Vagina (tissue), 2 donors: ENCODE measurements around the gene PSMG2. TPM values are rescaled to one million over a fixed set of nuclear protein-coding genes. Genes with fewer than 3 reads are reported as not detected.
"Not testable (repeated sequence)": the region's sequence is repeated elsewhere in the genome, so short reads cannot be mapped to it uniquely, and the experiment has no call there.

Experiments used
- DNase-seq, 2 donors: peaks; one replicate each; pipeline ENCODE4 v3.0.0-alpha.2; 2017; ENCODE audit errors: extremely low spot score in 2 of 2
- H3K27ac ChIP-seq: fragments of 200-600 bp; sonication (generic); one replicate; pipeline ENCODE4 v1.5.1; 2019
- H3K27me3 ChIP-seq: fragments of 200-600 bp; sonication (generic); one replicate; pipeline ENCODE4 v1.5.1; 2019
- H3K36me3 ChIP-seq, 2 donors: fragments of 200-600 bp; sonication (generic); one replicate each; pipeline ENCODE4 v1.5.1; 2017 to 2019
- H3K4me1 ChIP-seq: fragments of 200-600 bp; sonication (generic); one replicate; pipeline ENCODE4 v1.5.1; 2019
- H3K4me3 ChIP-seq, 2 donors: fragments of 200-600 bp; sonication (generic); 1 replicate in 1 of 2; 2 replicates in 1 of 2; pipeline ENCODE4 v1.5.1; 2016 to 2019
- H3K9me3 ChIP-seq: fragments of 200-600 bp; sonication (generic); one replicate; pipeline ENCODE4 v1.5.1; 2019
- CTCF ChIP-seq, 3 experiments: fragments of 450-650 bp in 2 of 3; fragments of 200-600 bp in 1 of 3; sonication (generic) in 1 of 3; IDR thresholded peaks; one replicate each; pipeline ENCODE4 v1.5.1; 2017 to 2019; ENCODE audit warnings: antibody characterized with exemption in 3 of 3, mild to moderate bottlenecking in 2 of 3, moderate library complexity in 2 of 3
- POLR2A ChIP-seq, 2 donors: fragments of 450-650 bp; IDR thresholded peaks; one replicate each; pipeline ENCODE4 v1.6.1; 2017; ENCODE audit warnings: antibody characterized with exemption in 2 of 2, mild to moderate bottlenecking in 2 of 2, moderate library complexity in 2 of 2
- POLR2AphosphoS5 ChIP-seq, 2 donors: sonication (generic); formaldehyde crosslinking; IDR thresholded peaks; one replicate each; pipeline ENCODE4 v1.9.0; 2017; ENCODE audit warnings: antibody characterized with exemption in 2 of 2, mild to moderate bottlenecking in 2 of 2, low read depth in 1 of 2; ENCODE audit not compliant: insufficient read depth in 1 of 2
- intact Hi-C: fragments of 100-400 bp; cut with DNase I; formaldehyde crosslinking; loops from one replicate; pipeline ENCODE4 v1.15.1; 2023
- total RNA-seq: library from RNA; depleted of rRNA; stranded (reverse); fragments of >200 nt; gene quantifications from one replicate; pipeline ENCODE4 v1.2.3, GENCODE V29; 2016

The PSMG2 gene
- total RNA-seq, 1 donor from 2014 or later = 56.2 TPM

DNA sequence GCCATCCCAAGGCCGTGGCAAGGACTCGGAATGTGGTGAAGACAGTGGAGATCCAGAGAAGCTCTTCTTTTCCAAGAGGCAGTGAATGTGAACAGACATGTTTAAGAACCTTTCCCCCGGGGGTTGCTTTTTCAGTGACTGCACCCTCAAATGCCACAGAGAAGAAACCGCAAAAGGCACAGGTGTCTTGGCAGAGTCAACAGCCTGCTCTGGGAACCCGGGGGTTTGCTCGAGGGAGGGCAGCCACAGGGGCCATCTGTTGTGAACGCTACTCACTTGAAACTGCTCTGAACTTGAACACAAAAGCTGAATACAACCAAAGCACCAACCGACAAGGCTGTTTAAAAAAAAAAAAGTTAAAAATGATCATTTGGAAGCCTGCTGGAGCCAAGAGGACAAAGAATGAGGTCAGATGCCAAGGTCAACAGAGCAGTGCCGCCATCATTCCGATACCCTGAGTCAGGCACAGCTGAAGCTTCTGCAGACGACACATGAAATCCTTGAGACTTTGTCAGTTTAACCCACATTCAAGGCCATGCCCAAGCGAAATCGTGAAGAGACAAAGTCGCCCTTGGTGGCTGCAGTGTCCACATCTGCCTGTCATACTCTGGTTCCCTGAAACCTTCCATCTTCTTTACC lies 47.4 kb downstream of the PSMG2 start:
- DNase-seq = no peak
- Histone ChIP-seq H3K4me3 (no peak overlapping the region), H3K27ac (no peak overlapping the region), H3K36me3 (no peaks in the 10 kb centered on the region), H3K27me3 (no peaks in the 10 kb centered on the region), H3K4me1 (no peaks in the 10 kb centered on the region), H3K9me3 (no peaks in the 10 kb centered on the region)
- no peak for TF ChIP-seq POLR2A (IDR thresholded peaks at IDR 0.05)
- TF ChIP-seq POLR2AphosphoS5 (IDR thresholded peaks at IDR 0.05; ENCODE audit: insufficient read depth in 1 of 2, low read depth in 1 of 2) = no peak
- TF ChIP-seq CTCF (IDR thresholded peaks at IDR 0.05) = no peak
- intact Hi-C loops = no loop called here

GRCh38 chr18:12750715-12751502 lies 48.1 kb downstream of the PSMG2 start:
- H3K27ac ChIP-seq = no peak overlapping the region
- no peaks in the 10 kb centered on the region for H3K4me1 ChIP-seq
- DNase-seq = no peak
- no peaks in the 10 kb centered on the region for H3K9me3 ChIP-seq
- no peaks in the 10 kb centered on the region for H3K36me3 ChIP-seq
- no peaks in the 10 kb centered on the region for H3K27me3 ChIP-seq
- H3K4me3 ChIP-seq = no peak overlapping the region
- TF ChIP-seq POLR2A (IDR thresholded peaks at IDR 0.05) = no peak
- TF ChIP-seq CTCF (IDR thresholded peaks at IDR 0.05) = no peak
- no peak for TF ChIP-seq POLR2AphosphoS5 (IDR thresholded peaks at IDR 0.05; ENCODE audit: insufficient read depth in 1 of 2, low read depth in 1 of 2)
- intact Hi-C loops = no loop called here

GRCh38 chr18:12751503-12751884 lies 48.7 kb downstream of the PSMG2 start:
- Histone ChIP-seq H3K9me3 (no peaks in the 10 kb centered on the region), H3K27me3 (no peaks in the 10 kb centered on the region), H3K36me3 (no peaks in the 10 kb centered on the region), H3K27ac (no peak overlapping the region), H3K4me1 (no peaks in the 10 kb centered on the region), H3K4me3 (no peak overlapping the region)
- no peak for TF ChIP-seq POLR2A (IDR thresholded peaks at IDR 0.05)
- no peak for TF ChIP-seq POLR2AphosphoS5 (IDR thresholded peaks at IDR 0.05; ENCODE audit: insufficient read depth in 1 of 2, low read depth in 1 of 2)
- TF ChIP-seq CTCF (IDR thresholded peaks at IDR 0.05) = no peak
- no peak for DNase-seq
- intact Hi-C loops = no loop called here

GRCh38 chr18:12751891-12752290 lies 49.0 kb downstream of the PSMG2 start:
- TF ChIP-seq POLR2A (IDR thresholded peaks at IDR 0.05) (no peak), CTCF (IDR thresholded peaks at IDR 0.05) (no peak), POLR2AphosphoS5 (IDR thresholded peaks at IDR 0.05; ENCODE audit: insufficient read depth in 1 of 2, low read depth in 1 of 2) (no peak)
- H3K27ac ChIP-seq = no peak overlapping the region
- no peaks in the 10 kb centered on the region for H3K9me3 ChIP-seq
- H3K27me3 ChIP-seq = no peaks in the 10 kb centered on the region
- H3K4me3 ChIP-seq = no peak overlapping the region
- no peaks in the 10 kb centered on the region for H3K36me3 ChIP-seq
- no peaks in the 10 kb centered on the region for H3K4me1 ChIP-seq
- no peak for DNase-seq
- intact Hi-C loops = no loop called here

DNA sequence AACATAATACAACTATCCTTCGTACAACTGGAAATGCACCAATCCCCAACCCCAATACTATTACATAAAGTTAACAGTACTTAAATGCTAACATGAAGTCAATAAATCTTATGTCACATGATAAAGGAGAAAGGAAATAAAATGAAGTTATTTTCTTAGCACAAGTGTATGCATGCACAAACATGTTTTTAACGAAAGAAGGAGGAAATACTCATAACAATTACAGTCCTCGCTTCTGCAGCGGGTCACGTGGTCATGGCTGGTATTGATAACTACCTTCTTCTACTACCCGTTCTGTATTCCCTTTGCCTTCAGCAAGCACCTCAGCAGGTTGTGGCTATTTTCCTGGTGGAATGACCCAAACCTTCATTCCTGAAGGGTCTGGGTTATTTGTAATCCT lies 51.7 kb downstream of the PSMG2 start:
- Histone ChIP-seq H3K27ac (no peak overlapping the region), H3K36me3 (no peaks in the 10 kb centered on the region), H3K4me3 (no peak overlapping the region), H3K27me3 (no peaks in the 10 kb centered on the region), H3K4me1 (no peaks in the 10 kb centered on the region), H3K9me3 (no peaks in the 10 kb centered on the region)
- DNase-seq = no peak
- TF ChIP-seq CTCF (IDR thresholded peaks at IDR 0.05) (no peak), POLR2AphosphoS5 (IDR thresholded peaks at IDR 0.05; ENCODE audit: insufficient read depth in 1 of 2, low read depth in 1 of 2) (no peak), POLR2A (IDR thresholded peaks at IDR 0.05) (no peak)
- intact Hi-C loops = no loop called here

GRCh38 chr18:12755606-12756005 lies 52.8 kb downstream of the PSMG2 start:
- H3K9me3 ChIP-seq, H3K4me3 ChIP-seq, H3K4me1 ChIP-seq, H3K36me3 ChIP-seq, H3K27ac ChIP-seq, H3K27me3 ChIP-seq, intact Hi-C loops, DNase-seq: not testable (repeated sequence)

GRCh38 chr18:12756619-12757239 lies 53.9 kb downstream of the PSMG2 start:
- H3K9me3 ChIP-seq, intact Hi-C loops, H3K36me3 ChIP-seq, H3K27me3 ChIP-seq, H3K4me1 ChIP-seq, DNase-seq, H3K27ac ChIP-seq, H3K4me3 ChIP-seq: not testable (repeated sequence)
